Liver (tissue), 9 donors: Measurements from ENCODE around the gene CALHM3. TPM values are rescaled to one million over a fixed set of nuclear protein-coding genes. Genes with fewer than 3 reads are reported as not detected.

Source experiments
- DNase-seq: peaks from one replicate; pipeline ENCODE4 v3.0.0-alpha.2; 2017; ENCODE audit warnings: low spot score
- H3K27ac ChIP-seq, 2 donors: one replicate each; pipeline ENCODE4 v1.7.0; 2013; ENCODE audit warnings: inconsistent platforms in 2 of 2, low read length in 2 of 2, control low read depth in 1 of 2, low read depth in 1 of 2, mild to moderate bottlenecking in 1 of 2
- H3K27me3 ChIP-seq, 4 donors: one replicate each; pipeline versions ENCODE4 v1.6.1 to v1.7.0; 2013; ENCODE audit warnings: low read length in 3 of 4, inconsistent platforms in 1 of 4, mild to moderate bottlenecking in 1 of 4, moderate library complexity in 1 of 4; ENCODE audit not compliant: control insufficient read depth in 4 of 4, insufficient read depth in 4 of 4
- H3K36me3 ChIP-seq, 4 donors: one replicate each; pipeline versions ENCODE4 v1.6.1 to v1.7.0; 2013; ENCODE audit warnings: low read length in 3 of 4, mild to moderate bottlenecking in 3 of 4, low read depth in 1 of 4, moderate library complexity in 1 of 4; ENCODE audit not compliant: control insufficient read depth in 4 of 4, insufficient read depth in 3 of 4
- H3K4me1 ChIP-seq, 4 donors: one replicate each; pipeline versions ENCODE4 v1.6.1 to v1.7.0; 2013; ENCODE audit warnings: low read length in 3 of 4, mild to moderate bottlenecking in 3 of 4, moderate library complexity in 1 of 4; ENCODE audit not compliant: control insufficient read depth in 4 of 4, insufficient read depth in 4 of 4
- H3K4me3 ChIP-seq, 3 donors: one replicate each; pipeline versions ENCODE4 v1.6.1 to v1.7.0; 2013; ENCODE audit warnings: low read length in 3 of 3, control low read depth in 1 of 3, low read depth in 1 of 3, mild to moderate bottlenecking in 1 of 3
- H3K9ac ChIP-seq, 2 donors: one replicate each; pipeline ENCODE4 v1.7.0; 2013; ENCODE audit warnings: low read length in 2 of 2, mild to moderate bottlenecking in 2 of 2, moderate library complexity in 2 of 2, control low read depth in 1 of 2, low read depth in 1 of 2
- H3K9me3 ChIP-seq, 4 donors: one replicate each; pipeline versions ENCODE4 v1.6.1 to v1.7.0; 2013; ENCODE audit warnings: low read length in 3 of 4; ENCODE audit not compliant: control insufficient read depth in 4 of 4
- ATF3 ChIP-seq: IDR thresholded peaks from 2 replicates; pipeline ENCODE4 v1.6.1; 2016; ENCODE audit warnings: antibody characterized with exemption
- CTCF ChIP-seq: fragments of 150-350 bp; IDR thresholded peaks from 2 replicates; pipeline ENCODE4 v1.5.1; 2017; ENCODE audit warnings: improper control_type of control experiment, low read depth, low read length; ENCODE audit not compliant: missing input control
- EGR1 ChIP-seq, 2 donors: IDR thresholded peaks; 2 replicates each; pipeline ENCODE4 v1.6.1; 2016 to 2018; ENCODE audit warnings: antibody characterized with exemption in 2 of 2, low read depth in 2 of 2
- FOXA1 ChIP-seq: IDR thresholded peaks from 2 replicates; pipeline ENCODE4 v1.6.1; 2016; ENCODE audit warnings: antibody characterized with exemption
- FOXA2 ChIP-seq: IDR thresholded peaks from 2 replicates; pipeline ENCODE4 v1.6.1; 2016; ENCODE audit warnings: antibody characterized with exemption
- GABPA ChIP-seq, 2 donors: IDR thresholded peaks in 1 of 2; conservative IDR thresholded peaks in 1 of 2; 2 replicates each; pipeline ENCODE4 v1.6.1; 2016; ENCODE audit warnings: antibody characterized with exemption in 2 of 2, mild to moderate bottlenecking in 1 of 2, moderate library complexity in 1 of 2
- HNF4A ChIP-seq, 2 donors: conservative IDR thresholded peaks; 2 replicates each; pipeline ENCODE4 v1.6.1; 2016; ENCODE audit warnings: antibody characterized with exemption in 2 of 2, mild to moderate bottlenecking in 2 of 2
- HNF4G ChIP-seq: IDR thresholded peaks from 2 replicates; pipeline ENCODE4 v1.6.1; 2016; ENCODE audit warnings: antibody characterized with exemption
- JUND ChIP-seq, 2 donors: IDR thresholded peaks; 2 replicates each; pipeline ENCODE4 v1.6.1; 2016; ENCODE audit warnings: antibody characterized with exemption in 2 of 2
- NR2F2 ChIP-seq: IDR thresholded peaks from 2 replicates; pipeline ENCODE4 v1.6.1; 2016; ENCODE audit warnings: antibody characterized with exemption
- RAD21 ChIP-seq, 2 donors: IDR thresholded peaks; 2 replicates each; pipeline ENCODE4 v1.6.1; 2016; ENCODE audit warnings: antibody characterized with exemption in 2 of 2, mild to moderate bottlenecking in 2 of 2
- REST ChIP-seq: IDR thresholded peaks from 2 replicates; pipeline ENCODE4 v1.6.1; 2016; ENCODE audit warnings: antibody characterized with exemption, mild to moderate bottlenecking
- RXRA ChIP-seq, 2 donors: IDR thresholded peaks; 2 replicates each; pipeline ENCODE4 v1.6.1; 2017 to 2018; ENCODE audit warnings: antibody characterized with exemption in 2 of 2, mild to moderate bottlenecking in 1 of 2
- SP1 ChIP-seq: IDR thresholded peaks from 2 replicates; pipeline ENCODE4 v1.6.1; 2018; ENCODE audit warnings: antibody characterized with exemption, mild to moderate bottlenecking
- TAF1 ChIP-seq: conservative IDR thresholded peaks from 2 replicates; pipeline ENCODE4 v1.6.1; 2016; ENCODE audit warnings: antibody characterized with exemption, mild to moderate bottlenecking
- YY1 ChIP-seq: IDR thresholded peaks from 2 replicates; pipeline ENCODE4 v1.6.1; 2016; ENCODE audit warnings: antibody characterized with exemption, mild to moderate bottlenecking
- ZBTB33 ChIP-seq: IDR thresholded peaks from 2 replicates; pipeline ENCODE4 v1.6.1; 2016; ENCODE audit warnings: antibody characterized with exemption
- WGBS: extraction: QIAGEN DNeasy Blood & Tissue Kit; methylation state at CpG from one replicate; pipeline ENCODE4 v1.1.7; 2013; 5-methylcytosine and 5-hydroxymethylcytosine counted together
- polyA plus RNA-seq, 2 donors: library from polyadenylated mRNA; stranded (reverse) in 1 of 2; unstranded in 1 of 2; fragments of 200-250 nt in 1 of 2; fragments of >200 nt in 1 of 2; fragmentation: Nextera tagmentation in 1 of 2; extraction: Ambion mirVana in 1 of 2; gene quantifications; one replicate each; pipeline versions ENCODE4 v1.2.1 to v1.2.3, GENCODE V29; 2013 to 2015
- total RNA-seq, 2 donors: library from RNA; depleted of rRNA; stranded (reverse); fragments of >200 nt; gene quantifications; one replicate each; pipeline ENCODE4 v1.2.3, GENCODE V29; 2014
- TF ChIP-seq, protein P1 (sequence below): IDR thresholded peaks from 2 replicates; pipeline ENCODE4 v1.6.1; 2016; ENCODE audit warnings: antibody characterized with exemption
- donor health status: healthy.
- donor health status: healthy.
- donor health status: healthy.
- donor health status: healthy.
- donor health status: healthy.

CALHM3 gene
- total and polyA plus RNA-seq, 4 donors: 0.14 TPM; not detected in 3

DNA sequence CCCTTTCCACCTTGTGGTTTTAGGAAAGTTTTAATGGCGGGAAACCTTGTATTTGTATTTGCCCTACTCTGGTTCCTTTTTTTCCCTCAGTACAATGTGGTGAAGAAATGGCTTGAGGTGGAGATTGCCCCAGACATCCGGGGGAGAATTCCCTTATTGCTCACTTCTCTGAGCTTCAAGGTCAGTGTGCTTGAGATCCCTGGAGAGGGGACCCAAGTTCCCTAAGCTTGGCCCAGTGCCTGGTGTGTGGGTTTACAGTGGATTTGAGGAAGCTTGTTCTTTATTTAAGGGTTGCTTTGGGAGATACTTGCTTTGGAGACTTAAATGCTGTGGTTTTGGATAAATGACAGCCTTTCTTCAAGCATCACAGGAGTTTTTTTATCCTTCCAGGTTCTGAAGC lies 45.2 kb downstream of the CALHM3 start:
- 78% methylated on average over 2 of the region's 2 CpGs for WGBS
- Histone ChIP-seq H3K4me3 (no peak overlapping the region), H3K9ac (no peak overlapping the region), H3K9me3 (no peaks in the 10 kb centered on the region), H3K36me3 (peaks cover 6 to 62% (median 35%) of the 10 kb centered on the region in 4 donors), H3K27ac (no peak overlapping the region), H3K4me1 (peaks cover 0 to 4% (median 0%) of the 10 kb centered on the region in 4 donors), H3K27me3 (no peaks in the 10 kb centered on the region)
- TF ChIP-seq SP1: no peak
- no peak for TF ChIP-seq RAD21 (IDR thresholded peaks at IDR 0.05)
- no peak for TF ChIP-seq FOXA1
- TF ChIP-seq, protein P1, sequence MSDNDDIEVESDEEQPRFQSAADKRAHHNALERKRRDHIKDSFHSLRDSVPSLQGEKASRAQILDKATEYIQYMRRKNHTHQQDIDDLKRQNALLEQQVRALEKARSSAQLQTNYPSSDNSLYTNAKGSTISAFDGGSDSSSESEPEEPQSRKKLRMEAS: no peak
- TF ChIP-seq EGR1 (IDR thresholded peaks at IDR 0.05; ENCODE audit: low read depth in 2 of 2): no peak
- no peak for DNase-seq

GRCh38 chr10:103431902-103432301 lies 47.1 kb downstream of the CALHM3 start:
- Histone ChIP-seq H3K4me1 (peaks cover 0 to 4% (median 0%) of the 10 kb centered on the region in 4 donors), H3K36me3 (peaks cover 6 to 63% (median 32%) of the 10 kb centered on the region in 4 donors), H3K27ac (no peak overlapping the region), H3K9me3 (no peaks in the 10 kb centered on the region), H3K9ac (no peak overlapping the region), H3K4me3 (no peak overlapping the region), H3K27me3 (no peaks in the 10 kb centered on the region)
- no peak for DNase-seq
- no peak for TF ChIP-seq YY1
- TF ChIP-seq JUND (IDR thresholded peaks at IDR 0.05): no peak
- no peak for TF ChIP-seq NR2F2
- no peak for TF ChIP-seq EGR1 (IDR thresholded peaks at IDR 0.05; ENCODE audit: low read depth in 2 of 2)
- TF ChIP-seq REST: no peak
- TF ChIP-seq HNF4A (conservative IDR thresholded peaks at IDR 0.05): no peak
- TF ChIP-seq ATF3: no peak
- no peak for TF ChIP-seq ZBTB33
- TF ChIP-seq RXRA (IDR thresholded peaks at IDR 0.05): no peak
- no peak for TF ChIP-seq CTCF
- TF ChIP-seq HNF4G: no peak
- no peak for TF ChIP-seq FOXA1
- TF ChIP-seq, protein P1: no peak
- TF ChIP-seq RAD21 (IDR thresholded peaks at IDR 0.05): no peak
- TF ChIP-seq TAF1: no peak
- no peak for TF ChIP-seq GABPA (IDR thresholded peaks at IDR 0.05 in 1 of 2, conservative IDR thresholded peaks at IDR 0.05 in 1 of 2)
- no peak for TF ChIP-seq FOXA2
- no peak for TF ChIP-seq SP1
- WGBS: 72% methylated on average over 8 of the region's 8 CpGs
